ENCODE data around the gene PARP3.

Gene PARP3

DNA sequence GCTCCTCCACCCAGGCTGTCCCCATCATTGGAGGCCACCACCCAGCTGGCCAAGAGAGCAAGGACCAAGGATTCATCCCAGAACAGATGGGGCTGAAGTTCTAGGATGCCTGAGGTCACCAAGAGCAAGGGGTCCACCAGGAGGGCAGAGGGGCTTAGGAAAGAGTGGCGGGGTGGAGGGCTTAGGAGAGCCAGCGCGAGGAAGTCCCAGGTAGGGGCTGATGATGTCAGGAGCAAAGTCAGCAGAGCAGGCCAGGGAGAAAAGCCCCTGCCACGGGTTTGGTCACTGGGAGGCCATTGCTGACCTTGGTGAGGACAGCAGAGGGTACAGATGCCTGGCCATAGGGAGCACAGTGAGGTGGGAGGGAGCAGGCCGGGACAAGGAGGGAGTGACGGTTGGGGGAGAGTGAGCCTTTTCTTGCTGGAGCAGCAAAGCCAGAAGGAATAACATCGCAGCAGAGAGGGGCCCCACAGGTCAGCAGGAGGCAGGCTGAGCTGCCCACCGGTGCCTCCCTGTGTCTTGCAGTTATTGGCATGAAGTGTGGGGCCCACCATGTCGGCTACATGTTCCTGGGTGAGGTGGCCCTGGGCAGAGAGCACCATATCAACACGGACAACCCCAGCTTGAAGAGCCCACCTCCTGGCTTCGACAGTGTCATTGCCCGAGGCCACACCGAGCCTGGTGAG is 5.2 kb downstream of the PARP3 start:
- no peak for DNase-seq (ENCODE audit: low read depth in 1 of 2, low spot score in 1 of 2)

DNA sequence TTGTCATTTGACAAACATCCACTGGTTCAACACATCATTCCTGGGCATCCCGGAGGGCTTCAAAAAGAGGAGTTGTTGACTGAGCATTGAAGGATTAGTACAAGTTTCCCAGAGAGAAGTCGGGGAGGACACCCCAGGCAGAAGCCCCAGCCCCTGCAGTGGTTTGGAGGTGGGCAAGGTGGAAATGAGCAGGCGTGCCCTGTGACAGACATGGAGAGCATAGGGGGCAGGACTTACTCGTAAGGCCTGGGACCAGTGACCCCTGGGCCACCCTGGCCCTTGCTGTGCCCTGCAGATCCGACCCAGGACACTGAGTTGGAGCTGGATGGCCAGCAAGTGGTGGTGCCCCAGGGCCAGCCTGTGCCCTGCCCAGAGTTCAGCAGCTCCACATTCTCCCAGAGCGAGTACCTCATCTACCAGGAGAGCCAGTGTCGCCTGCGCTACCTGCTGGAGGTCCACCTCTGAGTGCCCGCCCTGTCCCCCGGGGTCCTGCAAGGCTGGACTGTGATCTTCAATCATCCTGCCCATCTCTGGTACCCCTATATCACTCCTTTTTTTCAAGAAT is 5.9 kb downstream of the PARP3 start:
- DNase-seq (ENCODE audit: low read depth in 1 of 2, low spot score in 1 of 2): no peak

DNA sequence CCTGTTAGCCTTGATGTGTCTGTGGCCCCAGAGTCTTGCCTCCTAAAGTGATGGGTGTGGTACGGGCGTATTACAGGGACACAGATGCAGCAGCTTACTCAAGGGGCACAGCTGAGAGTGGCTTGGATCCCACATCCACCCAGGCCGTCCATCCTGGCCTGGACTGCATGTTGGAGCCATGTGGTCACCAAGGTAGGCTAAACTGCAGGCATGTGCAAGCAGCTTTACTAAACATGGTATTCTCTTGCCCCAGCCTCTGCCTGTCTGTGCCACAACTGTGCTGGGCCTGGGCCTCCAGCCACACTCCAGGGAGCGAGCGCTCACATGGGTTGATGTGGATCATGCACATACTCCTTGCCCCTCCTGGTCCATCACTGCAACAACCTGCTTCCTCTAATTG is 7.0 kb downstream of the PARP3 start:
- no peak for DNase-seq (ENCODE audit: low read depth in 1 of 2, low spot score in 1 of 2)

DNA sequence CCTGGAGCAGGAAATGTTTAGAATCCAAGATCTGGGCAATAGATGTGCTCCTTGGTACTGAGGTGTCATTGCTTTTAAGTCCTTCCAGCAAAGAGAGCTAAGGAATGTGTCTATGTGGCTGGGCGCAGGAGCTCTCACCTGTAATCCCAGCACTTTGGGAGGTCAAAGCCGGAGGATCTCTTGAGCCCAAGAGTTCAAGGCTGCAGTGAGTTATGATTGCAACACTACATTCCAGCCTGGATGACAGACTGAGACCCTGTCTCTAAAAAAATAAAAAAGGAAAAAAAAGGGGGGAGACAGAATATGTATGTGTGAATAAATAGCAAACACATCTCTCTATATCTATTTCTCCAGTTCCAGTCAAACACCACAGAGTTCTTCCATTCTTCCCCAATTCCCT is 8.7 kb downstream of the PARP3 start:
- no peak for DNase-seq (ENCODE audit: low read depth in 1 of 2, low spot score in 1 of 2)

DNA sequence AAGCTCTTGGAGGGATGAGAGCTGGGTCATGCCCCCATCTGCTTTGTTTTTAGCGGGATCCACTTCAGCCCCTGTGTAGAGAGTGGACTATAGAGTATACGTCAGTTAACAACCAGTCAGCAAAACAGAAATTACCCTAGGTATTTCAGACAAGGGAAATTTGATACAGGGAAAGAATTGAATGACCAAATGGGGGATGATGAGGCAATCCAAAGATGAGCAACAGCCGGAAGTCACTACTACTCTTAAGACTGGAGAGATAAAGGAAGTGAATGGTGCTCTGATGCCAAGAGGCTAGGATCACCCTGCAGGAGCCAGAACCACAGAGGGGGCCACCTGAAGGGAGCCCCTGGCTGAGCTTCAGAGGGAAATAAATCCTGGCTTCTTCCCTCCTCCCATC is 11.3 kb downstream of the PARP3 start:
- DNase-seq (ENCODE audit: low read depth in 1 of 2, low spot score in 1 of 2): no peak

DNA sequence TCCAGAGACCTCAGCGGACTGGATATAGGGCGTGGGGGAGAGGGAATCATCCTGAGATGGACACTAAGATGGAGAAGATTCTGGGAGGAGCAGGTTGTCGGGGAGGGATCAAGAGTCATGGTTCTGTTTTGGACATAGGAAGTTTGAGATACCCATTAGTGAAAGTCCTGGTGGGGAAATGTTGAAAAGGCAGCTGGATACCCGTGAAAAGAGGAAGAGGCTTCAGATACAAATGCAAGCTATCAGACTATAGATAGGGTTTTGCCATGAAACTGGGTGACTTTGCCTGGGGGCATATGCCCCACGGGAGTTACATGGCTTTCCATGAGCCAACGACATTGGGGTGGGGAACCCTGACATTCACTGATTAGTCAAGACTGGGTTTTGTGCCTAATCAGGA is 11.9 kb downstream of the PARP3 start:
- no peak for DNase-seq (ENCODE audit: low read depth in 1 of 2, low spot score in 1 of 2)

DNA sequence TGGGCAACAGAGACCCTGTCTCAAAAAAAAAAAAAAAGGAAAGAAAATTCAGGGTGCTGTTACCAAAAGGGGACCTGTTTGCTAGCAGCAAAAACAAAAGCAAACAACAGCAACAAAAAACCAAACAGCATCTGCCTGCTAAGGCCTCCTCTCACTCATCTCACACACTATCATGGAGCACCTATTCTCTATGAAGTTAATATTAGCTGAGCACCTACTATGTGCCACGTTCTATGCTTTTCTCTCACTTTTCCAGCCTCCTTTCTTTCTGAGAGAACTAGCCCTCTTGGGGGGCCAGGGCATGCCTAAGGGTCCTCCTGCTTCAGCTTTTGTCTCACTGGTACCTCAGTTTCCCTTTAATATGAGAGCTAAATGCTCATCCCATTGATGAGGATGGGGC is 12.6 kb downstream of the PARP3 start:
- no peak for DNase-seq (ENCODE audit: low read depth in 1 of 2, low spot score in 1 of 2)

DNA sequence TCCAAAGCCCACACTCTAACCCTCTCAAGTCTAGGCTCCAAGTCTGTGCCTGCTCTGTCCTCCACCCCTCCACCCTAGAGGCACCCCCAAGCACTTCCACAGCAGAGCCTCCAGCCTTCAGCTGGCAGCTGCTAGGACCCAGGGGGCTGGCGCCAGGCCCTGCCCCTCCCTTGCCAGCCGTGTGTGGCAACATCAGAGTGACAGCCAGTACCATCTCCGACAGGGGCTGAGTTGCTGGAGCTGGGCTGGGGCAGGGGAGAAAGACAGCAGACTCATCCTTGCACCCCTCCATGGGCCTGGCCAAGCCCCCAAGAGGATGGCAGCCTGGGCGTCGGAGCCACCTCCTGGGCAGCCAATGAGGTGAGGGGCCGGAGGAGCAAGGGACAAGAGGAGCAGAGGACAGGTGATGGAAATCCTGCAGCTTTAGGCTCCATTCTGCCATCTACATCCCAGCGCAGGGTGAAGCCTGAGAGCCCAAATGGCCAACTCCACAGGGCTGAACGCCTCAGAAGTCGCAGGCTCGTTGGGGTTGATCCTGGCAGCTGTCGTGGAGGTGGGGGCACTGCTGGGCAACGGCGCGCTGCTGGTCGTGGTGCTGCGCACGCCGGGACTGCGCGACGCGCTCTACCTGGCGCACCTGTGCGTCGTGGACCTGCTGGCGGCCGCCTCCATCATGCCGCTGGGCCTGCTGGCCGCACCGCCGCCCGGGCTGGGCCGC is 13.2 kb downstream of the PARP3 start, which contains the start of gene GPR62:
TSS of gene GPR62 (plus strand) at position 207 of the 718 bp plus-strand sequence. CDS start at position 479, 272 bp downstream.
- no peak for DNase-seq (ENCODE audit: low read depth in 1 of 2, low spot score in 1 of 2)

DNA sequence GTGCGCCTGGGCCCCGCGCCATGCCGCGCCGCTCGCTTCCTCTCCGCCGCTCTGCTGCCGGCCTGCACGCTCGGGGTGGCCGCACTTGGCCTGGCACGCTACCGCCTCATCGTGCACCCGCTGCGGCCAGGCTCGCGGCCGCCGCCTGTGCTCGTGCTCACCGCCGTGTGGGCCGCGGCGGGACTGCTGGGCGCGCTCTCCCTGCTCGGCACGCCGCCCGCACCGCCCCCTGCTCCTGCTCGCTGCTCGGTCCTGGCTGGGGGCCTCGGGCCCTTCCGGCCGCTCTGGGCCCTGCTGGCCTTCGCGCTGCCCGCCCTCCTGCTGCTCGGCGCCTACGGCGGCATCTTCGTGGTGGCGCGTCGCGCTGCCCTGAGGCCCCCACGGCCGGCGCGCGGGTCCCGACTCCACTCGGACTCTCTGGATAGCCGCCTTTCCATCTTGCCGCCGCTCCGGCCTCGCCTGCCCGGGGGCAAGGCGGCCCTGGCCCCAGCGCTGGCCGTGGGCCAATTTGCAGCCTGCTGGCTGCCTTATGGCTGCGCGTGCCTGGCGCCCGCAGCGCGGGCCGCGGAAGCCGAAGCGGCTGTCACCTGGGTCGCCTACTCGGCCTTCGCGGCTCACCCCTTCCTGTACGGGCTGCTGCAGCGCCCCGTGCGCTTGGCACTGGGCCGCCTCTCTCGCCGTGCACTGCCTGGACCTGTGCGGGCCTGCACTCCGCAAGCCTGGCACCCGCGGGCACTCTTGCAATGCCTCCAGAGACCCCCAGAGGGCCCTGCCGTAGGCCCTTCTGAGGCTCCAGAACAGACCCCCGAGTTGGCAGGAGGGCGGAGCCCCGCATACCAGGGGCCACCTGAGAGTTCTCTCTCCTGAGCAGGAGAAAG is 14.0 kb downstream of the PARP3 start:
- DNase-seq (ENCODE audit: low read depth in 1 of 2, low spot score in 1 of 2): no peak

DNA sequence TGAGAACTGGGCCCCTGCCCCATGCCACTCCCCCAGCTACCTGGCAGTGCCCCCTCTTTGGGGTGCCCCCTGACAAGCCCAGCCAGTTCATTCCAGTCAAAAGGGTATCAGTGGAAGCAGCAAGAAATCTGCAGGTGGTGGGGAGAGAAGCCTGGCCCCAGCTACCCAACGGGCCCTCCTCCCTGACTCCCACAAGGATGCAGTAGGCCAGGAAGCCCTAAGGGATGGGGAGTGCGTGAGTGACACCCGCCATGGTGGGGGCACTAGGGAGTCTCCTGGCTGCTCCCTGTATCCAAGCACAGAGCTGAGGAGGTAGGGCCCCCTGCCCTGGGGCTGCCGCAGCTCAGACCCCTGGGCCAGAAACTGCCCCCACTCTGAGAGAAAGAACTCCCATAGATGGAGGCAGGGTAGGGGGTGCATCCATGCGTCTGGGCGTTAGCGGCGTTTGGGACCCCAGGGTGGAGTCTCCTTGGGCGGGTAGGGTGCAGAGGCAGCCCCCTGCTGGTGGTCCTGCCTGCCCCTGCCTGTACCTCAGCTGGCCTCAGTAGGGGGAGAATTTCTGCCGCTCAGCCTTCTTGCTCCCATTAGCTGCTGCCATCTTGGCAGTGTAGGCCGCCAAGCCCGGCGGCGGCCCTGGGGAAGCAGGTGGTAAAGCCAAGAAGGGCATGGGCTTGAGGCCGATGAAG is 15.5 kb downstream of the PARP3 start:
- no peak for DNase-seq (ENCODE audit: low read depth in 1 of 2, low spot score in 1 of 2)

DNA sequence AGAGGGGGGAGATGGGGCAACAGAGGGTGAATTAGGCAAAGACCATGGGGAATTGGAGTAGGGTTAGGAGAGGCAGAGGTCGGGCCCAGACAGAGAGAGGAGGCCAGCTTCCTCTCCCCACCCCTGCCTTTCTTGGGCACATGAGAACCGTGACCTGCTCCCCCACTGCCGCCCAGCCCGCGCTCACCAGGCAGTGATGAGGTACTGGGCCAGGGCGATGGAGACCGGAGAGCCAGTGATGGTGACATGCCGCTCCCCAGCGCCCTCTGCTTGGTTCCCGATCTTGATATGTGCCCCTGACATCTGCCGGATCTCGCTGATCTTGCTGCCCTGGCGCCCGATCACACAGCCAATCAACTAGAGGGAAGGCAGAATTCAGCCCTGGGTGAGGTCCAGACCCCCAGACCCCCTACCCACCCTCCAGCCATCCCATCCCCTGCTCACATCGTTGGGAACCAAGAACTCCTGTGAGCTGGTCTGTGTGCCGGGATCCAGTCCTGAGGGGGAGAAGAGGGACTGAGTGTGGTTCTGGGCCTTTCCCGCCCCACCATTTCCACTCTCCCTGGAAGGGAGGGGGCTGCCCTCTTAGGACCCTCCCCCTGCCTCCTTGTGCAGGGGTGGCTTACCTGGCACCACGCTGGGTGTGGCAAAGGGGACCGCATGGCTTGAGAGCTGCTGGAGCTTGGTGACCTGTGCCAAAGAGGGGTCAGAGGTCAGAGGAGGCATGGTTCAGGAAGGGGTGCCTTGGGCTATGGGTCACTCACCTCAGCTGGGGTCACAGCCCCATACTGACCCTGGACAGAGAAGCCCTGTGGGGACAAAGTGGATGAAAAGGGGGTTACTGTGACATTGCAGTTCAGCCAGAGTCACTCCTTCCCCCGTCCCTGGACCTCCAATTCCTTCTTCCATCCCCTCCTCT is 16.7 kb downstream of the PARP3 start:
- no peak for DNase-seq (ENCODE audit: low read depth in 1 of 2, low spot score in 1 of 2)

DNA sequence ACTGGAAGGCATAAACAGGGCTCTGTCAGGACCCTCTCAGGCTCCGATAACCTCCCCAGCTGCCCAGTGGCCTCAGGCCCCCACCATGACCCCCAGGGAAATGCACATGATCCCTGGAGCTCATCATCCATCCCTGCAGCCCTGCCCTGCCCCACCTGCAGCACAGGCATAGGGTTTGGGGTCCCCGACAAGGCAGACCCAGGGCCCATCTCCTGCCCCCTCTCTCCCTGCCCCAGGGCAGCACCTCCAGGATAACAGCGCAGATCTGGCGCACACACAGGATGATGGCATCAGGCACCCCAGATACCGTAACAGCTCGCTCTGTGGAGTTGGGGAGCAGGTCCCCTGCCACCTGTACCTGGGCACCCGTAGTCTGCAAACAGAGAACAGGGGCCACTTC is 17.5 kb downstream of the PARP3 start:
- DNase-seq (ENCODE audit: low read depth in 1 of 2, low spot score in 1 of 2): no peak

DNA sequence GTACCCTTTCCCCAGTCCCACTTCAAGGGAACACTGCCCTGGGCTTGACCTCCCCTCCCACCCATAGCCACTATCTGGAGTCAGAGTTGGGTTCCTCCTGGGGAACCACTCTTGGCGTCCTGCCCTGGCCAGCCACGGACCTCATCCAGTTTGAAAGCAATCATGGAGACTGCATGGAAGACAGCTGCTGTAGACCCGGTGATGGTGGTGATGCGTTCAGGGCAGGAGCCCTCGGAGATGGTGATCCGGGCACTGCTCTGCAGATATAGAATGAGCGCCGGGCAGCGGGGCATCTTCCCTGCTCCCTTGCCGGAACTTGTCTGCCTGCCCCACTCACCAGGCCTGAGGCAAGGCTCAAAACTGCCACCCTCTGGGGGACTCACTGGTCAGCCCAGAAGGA is 18.2 kb downstream of the PARP3 start:
- no peak for DNase-seq (ENCODE audit: low read depth in 1 of 2, low spot score in 1 of 2)

DNA sequence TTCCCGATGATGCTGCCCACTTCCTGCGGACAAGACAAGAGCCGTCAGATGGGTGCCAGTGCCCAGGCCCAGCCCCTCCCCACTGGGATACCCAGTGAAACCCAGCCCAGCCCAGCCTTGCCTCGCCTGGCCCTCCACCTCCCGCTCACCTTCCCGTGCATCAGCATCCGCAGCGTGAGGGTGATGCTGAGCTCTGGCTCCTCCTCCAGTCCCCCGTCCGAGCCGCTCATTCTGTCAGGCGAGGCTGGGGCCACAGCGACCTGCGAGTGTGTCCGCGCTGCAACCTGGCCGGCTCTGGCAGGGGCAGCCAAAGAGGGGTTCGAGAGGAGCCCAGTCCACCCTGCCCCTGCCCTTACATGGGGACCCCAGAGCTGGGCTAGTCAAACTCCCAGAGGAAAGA is 18.8 kb downstream of the PARP3 start:
- no peak for DNase-seq (ENCODE audit: low read depth in 1 of 2, low spot score in 1 of 2)

DNA sequence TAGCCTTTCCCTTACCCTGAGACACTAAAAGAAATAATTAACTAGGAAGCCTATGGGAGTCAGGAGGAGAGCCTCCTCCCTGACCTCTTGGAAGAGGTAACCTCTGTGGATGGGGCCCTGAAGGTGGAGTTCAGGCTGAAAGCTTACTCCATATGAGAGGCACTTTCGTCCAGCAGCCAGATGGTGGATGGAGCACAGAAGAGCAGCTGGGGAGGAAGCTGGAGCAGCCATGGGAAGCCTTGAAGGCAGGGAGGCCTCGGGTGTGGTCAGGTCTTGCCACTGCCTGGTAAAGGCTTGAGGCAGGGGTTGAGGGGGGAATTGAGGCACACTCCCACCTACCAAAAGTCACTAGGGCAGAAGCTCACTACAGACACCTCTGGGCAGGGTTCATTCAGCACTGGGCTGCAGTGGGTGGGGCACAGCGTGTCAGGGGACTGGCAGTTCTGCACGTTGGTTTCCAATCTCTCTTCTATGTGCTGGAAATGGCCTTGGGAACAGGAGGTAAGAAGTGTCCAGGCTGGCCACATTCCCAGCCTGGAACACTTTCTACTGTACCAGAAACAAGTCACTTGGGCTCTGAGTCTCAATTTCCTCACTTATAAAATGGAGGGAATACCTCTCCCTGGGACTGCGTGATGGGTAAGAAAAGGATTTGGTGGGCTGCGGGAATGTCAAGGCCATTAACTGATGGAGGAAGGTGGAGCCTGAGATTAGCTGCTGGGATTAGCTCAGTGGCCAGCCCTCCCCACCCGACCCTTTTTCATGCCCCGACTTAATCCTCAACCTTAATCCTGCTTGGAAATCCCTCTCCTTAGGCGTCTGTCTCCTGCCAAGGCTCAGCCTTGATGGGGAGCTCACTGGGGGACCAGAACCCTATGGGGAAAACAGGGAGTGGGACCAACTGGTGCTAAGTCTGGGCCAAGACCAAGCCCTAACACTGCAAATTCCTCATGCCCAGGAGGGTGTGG is 19.7 kb downstream of the PARP3 start:
- DNase-seq (ENCODE audit: low read depth in 1 of 2, low spot score in 1 of 2): no peak

DNA sequence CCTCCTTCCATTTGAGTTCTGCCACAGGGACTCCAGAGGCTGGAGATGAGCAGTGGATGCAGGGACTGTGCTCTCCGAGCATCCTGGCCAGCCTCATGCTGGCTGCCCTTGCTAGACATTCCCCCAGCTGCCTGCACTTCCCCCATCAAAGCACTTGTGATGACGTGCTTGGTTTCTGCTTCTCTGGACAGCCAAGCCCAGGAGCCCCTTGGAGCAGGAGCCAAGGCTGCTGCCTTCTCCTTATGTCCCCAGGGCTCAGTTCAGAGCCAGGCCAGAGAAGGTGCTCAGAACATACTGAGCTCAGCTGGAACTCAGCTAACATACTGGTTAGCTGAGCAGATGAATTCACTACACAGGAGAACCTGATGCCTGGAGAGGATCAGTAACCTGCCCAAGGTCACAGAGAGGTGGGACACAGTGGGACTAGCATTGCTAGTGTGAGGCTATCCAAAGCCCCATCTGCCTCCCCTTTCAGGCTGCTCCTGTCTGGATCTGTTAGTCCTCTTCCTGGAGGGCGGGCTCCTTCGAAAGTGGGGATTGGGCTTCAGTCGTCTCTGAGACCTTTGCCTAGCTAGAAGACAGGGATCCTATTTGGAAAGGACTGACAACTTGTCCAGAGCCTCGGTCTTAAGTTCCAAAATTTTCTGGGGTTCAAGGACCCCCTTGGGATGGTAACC is 20.8 kb downstream of the PARP3 start:
- no peak for DNase-seq (ENCODE audit: low read depth in 1 of 2, low spot score in 1 of 2)

DNA sequence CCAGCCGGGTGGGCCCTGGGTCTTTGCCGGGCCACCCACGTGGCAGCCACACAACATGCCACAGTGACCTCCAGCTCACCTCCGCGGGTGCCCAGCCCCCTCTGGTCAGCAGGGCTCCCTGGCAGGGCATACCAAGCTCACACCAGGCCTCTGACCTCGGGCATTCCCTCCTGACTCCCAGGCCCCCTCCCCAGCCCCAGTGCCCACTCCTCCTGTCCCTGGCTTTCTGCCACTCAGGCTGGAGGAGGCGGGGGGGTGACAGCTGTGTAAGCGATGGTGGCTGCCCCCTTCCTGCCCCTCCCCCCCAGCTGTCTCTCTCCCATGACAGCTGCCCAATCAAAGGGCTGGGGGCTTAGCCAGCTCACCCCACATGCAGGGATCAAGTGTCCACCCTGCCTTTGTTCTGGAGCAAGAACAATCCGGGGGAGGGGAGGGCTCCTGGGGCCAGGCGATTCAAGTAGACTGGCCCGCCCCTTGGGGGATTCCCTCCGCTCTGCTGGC is 21.8 kb downstream of the PARP3 start:
- DNase-seq (ENCODE audit: low read depth in 1 of 2, low spot score in 1 of 2): no peak

DNA sequence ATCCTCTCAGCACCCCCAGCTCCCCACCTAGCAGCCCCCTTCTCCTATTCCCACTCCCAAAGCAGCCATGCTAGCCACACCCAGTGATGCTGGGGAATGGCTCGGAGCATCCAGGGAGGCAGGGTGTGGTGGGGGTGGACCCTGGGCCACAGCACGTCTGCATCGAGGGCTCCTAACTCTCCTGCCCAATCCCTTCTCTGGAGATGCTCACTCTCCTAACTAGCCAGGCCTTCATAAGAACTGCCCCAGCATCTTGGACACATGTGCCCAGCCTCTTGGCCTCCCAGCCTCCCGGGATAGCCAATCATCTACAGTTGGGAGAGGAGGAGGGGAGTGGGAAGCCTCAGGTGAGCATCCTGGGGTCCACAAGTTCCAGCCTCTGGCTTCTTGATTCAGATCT is 22.4 kb downstream of the PARP3 start:
- no peak for DNase-seq (ENCODE audit: low read depth in 1 of 2, low spot score in 1 of 2)

Measured in activated T-helper 1 cell treated with anti-CD3 and anti-CD28 coated beads, Interleukin-2, amount 50 U/mL, for 16 hours (primary cell).